ENCODE results near the gene NFIB. TPM values are rescaled to one million over a fixed set of nuclear protein-coding genes. Genes with fewer than 3 reads are reported as not detected.

NFIB gene
- total RNA-seq, 2 donors from 2014 or later = 54.8 to 114 TPM

- Histone ChIP-seq H3K27me3 (replicated peaks; ENCODE audit: insufficient read depth) (no peaks in the 10 kb centered on the region), H3K9me3 (no peaks in the 10 kb centered on the region), H3K36me3 (no peaks in the 10 kb centered on the region), H3K4me1 (ENCODE audit: control insufficient read depth in 1 of 2, low read depth in 2 of 2) (peaks cover 23 to 43% of the 10 kb centered on the region in 2 donors), H3K27ac (no peak overlapping the region), H3K4me3 (no peak overlapping the region)
- ATAC-seq (ENCODE audit: insufficient number of reproducible peaks, low FRiP score, low read depth) = no peak
- no peak for TF ChIP-seq CTCF (IDR thresholded peaks at IDR 0.05)
- DNase-seq (ENCODE audit: low spot score) = no peak
These were observed 67.0 kb downstream of the NFIB start for GRCh38 chr9:14246951-14247350.

DNA sequence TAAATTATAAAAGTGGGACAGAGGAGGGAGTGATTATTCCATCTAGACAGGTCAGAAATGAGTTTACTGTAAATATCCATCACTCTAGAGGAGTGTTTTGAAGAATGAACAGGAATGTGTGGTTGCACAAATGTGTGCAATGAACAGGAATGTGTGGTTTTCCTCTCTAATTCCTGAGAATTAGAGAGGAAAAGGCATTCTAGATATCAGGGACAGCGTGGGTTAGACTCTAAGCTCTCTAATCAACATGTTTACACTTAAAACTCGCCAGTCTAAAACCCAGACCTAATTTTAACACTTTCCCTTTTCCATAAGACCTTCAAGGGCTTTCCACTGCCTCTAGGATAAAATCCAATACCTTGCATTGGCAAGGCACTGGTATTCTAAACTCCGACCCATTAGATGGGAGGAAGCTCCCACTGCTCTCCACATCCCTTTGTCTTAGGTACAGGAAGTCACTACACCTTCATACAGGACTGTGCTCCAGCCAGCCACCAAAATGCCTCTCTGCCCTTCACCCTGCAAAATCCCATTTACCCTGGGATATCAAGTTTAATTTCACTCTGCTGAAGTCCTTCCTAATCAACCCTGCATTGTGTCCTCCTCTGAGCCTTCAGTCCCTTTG lies 67.9 kb downstream of the NFIB start:
- no peaks in the 10 kb centered on the region for H3K27me3 ChIP-seq (replicated peaks; ENCODE audit: insufficient read depth)
- no peak for TF ChIP-seq CTCF (IDR thresholded peaks at IDR 0.05)
- no peak overlapping the region for H3K4me3 ChIP-seq
- no peaks in the 10 kb centered on the region for H3K9me3 ChIP-seq
- DNase-seq (ENCODE audit: low spot score) = no peak
- no peak overlapping the region for H3K27ac ChIP-seq
- no peak for ATAC-seq (ENCODE audit: insufficient number of reproducible peaks, low FRiP score, low read depth)
- H3K4me1 ChIP-seq (ENCODE audit: control insufficient read depth in 1 of 2, low read depth in 2 of 2) = peaks cover 19 to 37% of the 10 kb centered on the region in 2 donors
- H3K36me3 ChIP-seq = no peaks in the 10 kb centered on the region

DNA sequence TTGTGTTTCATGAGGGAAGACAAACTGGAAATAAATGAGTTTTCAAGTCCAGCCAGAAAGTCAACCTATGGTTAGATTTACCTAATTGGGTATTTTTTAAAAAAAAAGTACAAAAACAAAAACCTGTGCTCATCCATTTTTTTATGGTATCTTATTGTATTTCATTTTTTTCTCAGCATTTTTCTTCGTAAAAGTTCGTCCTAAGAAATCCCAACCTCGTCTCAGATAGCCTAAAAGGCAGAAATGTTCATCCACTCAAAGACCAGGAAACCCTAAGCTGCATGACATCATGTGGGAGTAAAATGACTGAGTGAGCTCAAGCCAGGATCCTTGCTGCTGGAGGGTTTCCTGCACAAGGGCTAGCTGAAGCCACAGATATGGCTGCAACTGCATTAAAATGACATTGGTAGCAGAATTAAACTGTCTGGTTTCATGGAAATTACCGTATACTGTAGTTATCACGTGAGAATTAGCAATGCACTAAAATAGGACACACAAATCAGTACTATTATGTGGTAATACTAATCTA lies 70.4 kb downstream of the NFIB start:
- Histone ChIP-seq H3K27ac (no peak overlapping the region), H3K4me1 (ENCODE audit: control insufficient read depth in 1 of 2, low read depth in 2 of 2) (peaks cover 10 to 42% of the 10 kb centered on the region in 2 donors), H3K4me3 (no peak overlapping the region), H3K9me3 (no peaks in the 10 kb centered on the region), H3K27me3 (replicated peaks; ENCODE audit: insufficient read depth) (no peaks in the 10 kb centered on the region), H3K36me3 (no peaks in the 10 kb centered on the region)
- TF ChIP-seq CTCF (IDR thresholded peaks at IDR 0.05) = no peak
- DNase-seq (ENCODE audit: low spot score) (no peak), ATAC-seq (ENCODE audit: insufficient number of reproducible peaks, low FRiP score, low read depth) (no peak)

DNA sequence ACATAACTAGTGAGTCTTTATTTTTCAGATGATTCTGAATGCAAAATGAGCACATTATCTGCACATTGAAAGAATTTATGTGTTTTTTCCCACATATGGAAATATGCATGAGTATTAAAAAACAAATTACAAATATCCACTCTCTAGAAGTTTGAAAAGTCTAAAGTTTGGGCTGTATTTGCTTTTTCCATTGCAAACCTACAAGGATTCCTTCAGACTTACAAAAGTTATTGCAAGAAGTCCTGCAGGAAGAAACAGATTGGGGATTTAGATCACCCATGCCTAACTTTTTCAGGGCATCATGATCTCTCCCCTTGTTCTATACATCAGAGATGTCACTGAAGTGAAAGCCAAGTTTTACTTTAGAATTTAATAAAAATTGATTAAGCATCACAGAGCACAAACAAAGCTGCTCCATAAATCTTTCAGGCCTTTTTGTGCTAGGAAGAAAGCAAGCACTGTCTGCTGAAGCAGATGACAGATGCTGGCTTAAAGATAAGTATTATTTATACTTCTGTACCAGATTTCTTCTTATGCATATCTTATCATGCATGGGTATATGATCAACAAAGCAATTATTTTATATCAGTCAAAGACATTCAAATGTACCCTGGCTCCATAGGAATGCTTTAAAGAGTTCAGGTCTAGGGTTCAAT lies 71.7 kb downstream of the NFIB start:
- Histone ChIP-seq H3K27ac (no peak overlapping the region), H3K36me3 (no peaks in the 10 kb centered on the region), H3K4me3 (no peak overlapping the region), H3K27me3 (replicated peaks; ENCODE audit: insufficient read depth) (no peaks in the 10 kb centered on the region), H3K9me3 (no peaks in the 10 kb centered on the region), H3K4me1 (ENCODE audit: control insufficient read depth in 1 of 2, low read depth in 2 of 2) (peaks cover 12 to 52% of the 10 kb centered on the region in 2 donors)
- DNase-seq (ENCODE audit: low spot score) (no peak), ATAC-seq (ENCODE audit: insufficient number of reproducible peaks, low FRiP score, low read depth) (no peak)
- no peak for TF ChIP-seq CTCF (IDR thresholded peaks at IDR 0.05)

DNA sequence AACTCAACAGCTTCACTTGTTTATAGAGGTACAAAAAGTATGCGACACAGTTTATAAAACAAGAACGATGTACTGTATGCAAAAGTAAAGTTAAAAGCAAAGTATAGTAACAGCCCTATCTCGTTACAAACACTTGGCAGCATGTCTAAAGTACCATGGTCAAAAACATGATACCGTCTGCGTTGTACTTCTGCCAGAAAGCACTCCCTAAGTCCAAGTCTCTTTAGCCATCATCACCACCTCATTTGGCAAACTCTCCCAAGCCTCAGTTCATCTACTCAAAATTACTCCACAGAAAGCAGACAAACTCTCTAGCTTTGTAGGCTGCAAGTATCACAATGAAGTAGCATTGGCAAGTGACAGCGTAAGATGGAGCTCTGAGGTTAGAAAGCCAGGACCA lies 73.4 kb downstream of the NFIB start:
- ATAC-seq (ENCODE audit: insufficient number of reproducible peaks, low FRiP score, low read depth) (no peak), DNase-seq (ENCODE audit: low spot score) (no peak)
- TF ChIP-seq CTCF (IDR thresholded peaks at IDR 0.05) = no peak
- Histone ChIP-seq H3K4me3 (no peak overlapping the region), H3K27ac (no peak overlapping the region), H3K36me3 (no peaks in the 10 kb centered on the region), H3K9me3 (no peaks in the 10 kb centered on the region), H3K27me3 (replicated peaks; ENCODE audit: insufficient read depth) (no peaks in the 10 kb centered on the region), H3K4me1 (ENCODE audit: control insufficient read depth in 1 of 2, low read depth in 2 of 2) (peaks cover 17 to 55% of the 10 kb centered on the region in 2 donors)
